Kidney epithelial cell (primary cell): ENCODE data around the gene TCF23. TPM values are rescaled to one million over a fixed set of nuclear protein-coding genes. Genes with fewer than 3 reads are reported as not detected.

Source experiments
- DNase-seq: peaks from one replicate; pipeline ENCODE4 v3.0.0-alpha.2; 2010; ENCODE audit warnings: low read depth
- H3K27me3 ChIP-seq: 2 replicates; pipeline ENCODE4 v1.6.0; 2011; ENCODE audit warnings: low read length; ENCODE audit not compliant: control insufficient read depth, insufficient read depth
- H3K36me3 ChIP-seq: 2 replicates; pipeline ENCODE4 v1.5.1; 2011; ENCODE audit warnings: low read length; ENCODE audit not compliant: control insufficient read depth, insufficient read depth
- H3K4me3 ChIP-seq: 2 replicates; pipeline ENCODE4 v1.5.1; 2011; ENCODE audit warnings: low read depth, mild to moderate bottlenecking, control low read depth, low read length
- CTCF ChIP-seq: IDR thresholded peaks from 2 replicates; pipeline ENCODE4 v1.5.1; 2011; ENCODE audit warnings: mild to moderate bottlenecking, moderate library complexity, low read length, control low read depth, inconsistent platforms; ENCODE audit not compliant: insufficient read depth, poor library complexity, severe bottlenecking
- total RNA-seq: library from RNA; depleted of rRNA; stranded (reverse); fragments of >200 nt; gene quantifications from 2 replicates; pipeline ENCODE4 v1.2.3, GENCODE V29; 2015

The TCF23 gene
- total RNA-seq, 1 donor from 2014 or later: not detected

GRCh38 chr2:27155069-27155520, 6.3 kb downstream of the TCF23 start:
- Histone ChIP-seq H3K36me3 (no peaks in the 10 kb centered on the region), H3K4me3 (no peak overlapping the region), H3K27me3 (peaks cover 1% of the 10 kb centered on the region)
- TF ChIP-seq CTCF: no peak
- DNase-seq: no peak

GRCh38 chr2:27158468-27158867, 9.7 kb downstream of the TCF23 start:
- Histone ChIP-seq H3K27me3 (no peaks in the 10 kb centered on the region), H3K36me3 (no peaks in the 10 kb centered on the region), H3K4me3 (no peak overlapping the region)
- no peak for TF ChIP-seq CTCF
- no peak for DNase-seq

- DNase-seq: no peak
- Histone ChIP-seq H3K4me3 (no peak overlapping the region), H3K27me3 (no peaks in the 10 kb centered on the region), H3K36me3 (no peaks in the 10 kb centered on the region)
- TF ChIP-seq CTCF: no peak
Observed at GRCh38 chr2:27159271-27159670, 10.5 kb downstream of the TCF23 start.

- Histone ChIP-seq H3K27me3 (no peaks in the 10 kb centered on the region), H3K4me3 (no peak overlapping the region), H3K36me3 (no peaks in the 10 kb centered on the region)
- TF ChIP-seq CTCF: no peak
- no peak for DNase-seq
Observed at GRCh38 chr2:27160191-27160590, 11.4 kb downstream of the TCF23 start.

- no peak for TF ChIP-seq CTCF
- Histone ChIP-seq H3K27me3 (no peaks in the 10 kb centered on the region), H3K4me3 (no peak overlapping the region), H3K36me3 (no peaks in the 10 kb centered on the region)
- no peak for DNase-seq
Observed at GRCh38 chr2:27162151-27163121, 13.6 kb downstream of the TCF23 start.
